Measurements from ENCODE around the gene ANKDD1A.

GRCh38 chr15:64904189-64904588 is 7.5 kb upstream of the ANKDD1A start:
- TF ChIP-seq CTCF (IDR thresholded peaks at IDR 0.05) (no peak), POLR2A (IDR thresholded peaks at IDR 0.05) (no peak)

All from testis (tissue), 2 donors.